ENCODE measurements around the gene SLC16A4.

DNA sequence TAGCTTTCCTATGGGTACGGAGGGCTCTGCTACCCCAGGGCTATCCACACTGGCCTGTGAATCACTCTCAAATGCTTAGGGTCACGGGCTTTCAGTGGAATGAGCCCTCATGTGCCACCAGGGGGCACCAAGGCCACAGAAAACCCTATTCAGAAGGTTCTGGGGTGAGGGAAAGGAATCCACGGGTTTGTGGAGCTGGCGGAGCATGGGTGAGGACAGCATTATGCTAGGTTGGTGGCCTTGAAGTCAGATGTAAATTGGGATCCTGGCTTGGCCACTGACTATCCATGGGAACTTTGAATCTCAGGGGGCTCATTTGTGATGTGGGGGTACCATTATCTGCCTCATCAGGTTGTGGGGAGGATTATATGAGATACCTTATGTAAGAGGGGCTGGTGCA is 21.8 kb upstream of the SLC16A4 start:
- TF ChIP-seq, protein P1, sequence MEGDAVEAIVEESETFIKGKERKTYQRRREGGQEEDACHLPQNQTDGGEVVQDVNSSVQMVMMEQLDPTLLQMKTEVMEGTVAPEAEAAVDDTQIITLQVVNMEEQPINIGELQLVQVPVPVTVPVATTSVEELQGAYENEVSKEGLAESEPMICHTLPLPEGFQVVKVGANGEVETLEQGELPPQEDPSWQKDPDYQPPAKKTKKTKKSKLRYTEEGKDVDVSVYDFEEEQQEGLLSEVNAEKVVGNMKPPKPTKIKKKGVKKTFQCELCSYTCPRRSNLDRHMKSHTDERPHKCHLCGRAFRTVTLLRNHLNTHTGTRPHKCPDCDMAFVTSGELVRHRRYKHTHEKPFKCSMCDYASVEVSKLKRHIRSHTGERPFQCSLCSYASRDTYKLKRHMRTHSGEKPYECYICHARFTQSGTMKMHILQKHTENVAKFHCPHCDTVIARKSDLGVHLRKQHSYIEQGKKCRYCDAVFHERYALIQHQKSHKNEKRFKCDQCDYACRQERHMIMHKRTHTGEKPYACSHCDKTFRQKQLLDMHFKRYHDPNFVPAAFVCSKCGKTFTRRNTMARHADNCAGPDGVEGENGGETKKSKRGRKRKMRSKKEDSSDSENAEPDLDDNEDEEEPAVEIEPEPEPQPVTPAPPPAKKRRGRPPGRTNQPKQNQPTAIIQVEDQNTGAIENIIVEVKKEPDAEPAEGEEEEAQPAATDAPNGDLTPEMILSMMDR (IDR thresholded peaks at IDR 0.05; ENCODE audit: low read length) = peak; percentile 55
- no peak for TF ChIP-seq EZH2phosphoT487 (IDR thresholded peaks at IDR 0.05; ENCODE audit: low read length)
- TF ChIP-seq EZH2 (optimal IDR thresholded peaks at IDR 0.05; ENCODE audit: low read depth, low read length) = no peak
